ENCODE results near the gene SAMD14.

SAMD14 gene

DNA sequence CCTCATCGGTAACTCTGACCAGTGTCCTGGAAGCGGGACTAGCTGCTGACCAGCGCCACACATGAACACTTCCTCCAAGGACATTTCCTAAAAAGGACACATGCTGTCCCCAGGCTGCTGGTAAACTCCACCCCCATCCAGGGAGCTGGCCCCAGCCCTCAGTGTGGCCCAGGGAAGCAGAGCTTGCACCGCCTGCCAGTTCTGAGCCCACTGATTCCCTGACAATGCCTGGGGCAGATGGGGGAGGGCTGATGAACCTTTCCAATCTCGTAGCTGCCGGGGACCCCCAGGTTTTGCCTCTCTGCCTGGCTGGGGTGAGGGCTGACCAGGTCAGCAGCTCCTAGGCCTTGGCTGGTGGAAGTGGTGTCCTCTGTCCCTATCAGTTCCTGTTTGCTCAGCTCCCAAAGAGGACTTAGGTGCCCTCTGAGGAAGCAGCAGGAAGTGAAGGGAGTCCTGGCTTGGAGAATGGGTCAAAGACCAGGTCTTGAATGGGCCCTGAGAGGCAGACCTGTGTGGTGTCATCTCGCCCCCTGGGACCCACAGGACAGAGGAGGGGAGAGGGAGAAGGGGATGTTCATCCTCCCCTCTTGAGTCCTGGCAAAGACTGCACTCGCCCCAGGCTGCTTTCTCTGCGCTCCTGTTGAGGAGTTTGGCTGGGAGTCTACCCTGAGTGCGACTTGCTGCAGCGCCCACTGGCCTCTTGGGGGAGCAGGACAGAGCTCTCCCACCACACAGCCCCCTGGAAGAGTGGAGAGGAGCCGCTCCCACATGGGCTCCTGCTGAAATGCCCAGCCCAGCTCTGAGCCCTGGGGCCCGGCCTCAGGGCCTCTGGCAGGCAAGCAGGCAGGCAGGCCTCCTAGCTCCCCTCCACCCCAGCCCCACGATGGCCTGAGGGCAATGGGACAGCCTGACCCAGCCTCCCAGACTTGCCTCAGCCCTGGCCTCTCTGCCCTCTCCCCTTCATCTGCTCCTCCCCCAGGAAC, 18.0 kb downstream of the SAMD14 start:
- DNase-seq = no peak

DNA sequence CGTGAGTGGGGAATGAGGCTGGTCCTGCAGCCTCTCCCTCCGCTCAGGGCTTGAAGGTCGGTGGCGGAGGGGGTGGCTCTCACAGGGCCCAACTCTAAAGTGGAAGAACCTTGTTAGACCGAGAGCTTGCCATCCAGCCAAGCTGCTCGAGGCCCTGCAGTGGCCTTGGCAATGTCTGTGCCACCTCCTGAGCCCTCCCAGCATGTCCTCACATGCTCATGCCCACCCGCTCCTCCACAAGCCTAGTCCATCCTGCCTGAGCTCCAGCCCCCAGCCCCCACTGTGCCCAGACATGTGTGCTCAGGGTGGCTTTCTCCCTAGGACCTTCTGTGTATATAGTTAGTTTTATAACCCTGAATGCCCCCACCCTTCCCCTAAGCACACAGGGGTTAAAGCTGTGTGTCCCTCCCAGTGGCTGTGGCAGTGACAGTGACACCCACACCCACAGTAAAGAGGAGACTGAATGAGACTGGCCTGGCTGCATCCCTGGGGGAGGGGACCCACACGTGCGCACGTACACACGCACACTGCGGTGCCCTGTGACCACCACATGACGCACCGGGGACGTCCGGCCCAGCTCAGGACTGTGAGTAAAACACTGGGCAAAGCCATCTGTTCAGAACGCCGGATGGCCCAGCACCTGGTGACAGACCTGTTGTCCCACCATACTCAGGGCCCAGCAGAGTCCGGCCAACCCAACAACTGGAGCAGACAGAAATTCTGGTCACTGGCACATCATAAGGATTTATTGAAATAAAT, 19.2 kb downstream of the SAMD14 start:
- no peak for DNase-seq

DNA sequence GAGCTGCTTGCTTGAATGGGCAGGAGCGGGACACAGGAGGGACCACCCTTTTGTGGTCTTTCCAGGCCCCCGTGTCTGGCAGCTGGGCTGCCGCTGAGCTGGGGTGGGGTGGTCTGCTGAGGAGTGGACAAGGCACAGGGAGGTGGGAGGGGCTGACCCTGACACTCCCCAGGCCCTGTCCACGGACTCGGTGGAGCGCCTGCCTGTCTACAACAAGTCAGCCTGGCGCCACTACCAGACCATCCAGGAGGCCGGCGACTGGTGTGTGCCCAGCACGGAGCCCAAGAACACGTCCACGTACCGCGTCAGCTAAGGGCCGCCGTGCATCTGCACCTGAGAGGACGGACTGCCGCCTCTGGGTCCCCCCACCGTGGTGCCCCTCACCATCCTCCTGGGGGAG, 20.2 kb downstream of the SAMD14 start:
- DNase-seq = no peak

DNA sequence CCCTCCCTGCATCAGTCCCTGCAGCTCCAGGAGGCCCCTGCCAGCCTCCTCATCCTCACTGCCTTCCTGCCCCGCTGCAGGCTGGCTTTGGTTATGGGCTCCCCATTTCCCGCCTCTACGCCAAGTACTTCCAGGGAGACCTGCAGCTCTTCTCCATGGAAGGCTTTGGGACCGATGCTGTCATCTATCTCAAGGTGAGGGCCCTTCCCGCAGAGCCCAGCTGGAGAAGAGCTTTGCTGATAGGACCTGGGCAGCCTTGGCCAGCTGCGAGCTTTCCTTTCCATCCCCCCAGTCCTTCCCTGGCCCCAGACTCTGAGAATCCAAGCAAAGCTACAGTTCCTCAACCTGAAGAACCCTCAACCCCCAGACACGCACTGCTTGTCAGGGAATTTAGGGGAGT, 20.8 kb downstream of the SAMD14 start:
- no peak for DNase-seq

DNA sequence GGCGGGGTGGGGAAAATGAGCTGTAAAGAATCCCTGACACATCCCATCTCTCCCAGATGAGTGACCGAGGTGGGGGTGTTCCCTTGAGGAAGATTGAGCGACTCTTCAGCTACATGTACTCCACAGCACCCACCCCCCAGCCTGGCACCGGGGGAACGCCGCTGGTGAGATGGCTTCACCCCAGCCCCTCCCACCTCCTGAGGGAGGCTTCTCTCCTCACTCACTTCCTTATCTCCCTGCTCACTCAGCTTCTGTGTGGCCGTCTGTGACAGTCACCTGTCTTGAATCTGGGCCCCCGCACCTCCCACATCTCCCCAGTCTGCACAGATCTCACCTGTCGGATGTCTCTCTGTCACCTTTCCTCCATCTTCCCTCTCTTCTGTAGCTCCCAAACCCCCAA, 21.4 kb downstream of the SAMD14 start:
- no peak for DNase-seq

DNA sequence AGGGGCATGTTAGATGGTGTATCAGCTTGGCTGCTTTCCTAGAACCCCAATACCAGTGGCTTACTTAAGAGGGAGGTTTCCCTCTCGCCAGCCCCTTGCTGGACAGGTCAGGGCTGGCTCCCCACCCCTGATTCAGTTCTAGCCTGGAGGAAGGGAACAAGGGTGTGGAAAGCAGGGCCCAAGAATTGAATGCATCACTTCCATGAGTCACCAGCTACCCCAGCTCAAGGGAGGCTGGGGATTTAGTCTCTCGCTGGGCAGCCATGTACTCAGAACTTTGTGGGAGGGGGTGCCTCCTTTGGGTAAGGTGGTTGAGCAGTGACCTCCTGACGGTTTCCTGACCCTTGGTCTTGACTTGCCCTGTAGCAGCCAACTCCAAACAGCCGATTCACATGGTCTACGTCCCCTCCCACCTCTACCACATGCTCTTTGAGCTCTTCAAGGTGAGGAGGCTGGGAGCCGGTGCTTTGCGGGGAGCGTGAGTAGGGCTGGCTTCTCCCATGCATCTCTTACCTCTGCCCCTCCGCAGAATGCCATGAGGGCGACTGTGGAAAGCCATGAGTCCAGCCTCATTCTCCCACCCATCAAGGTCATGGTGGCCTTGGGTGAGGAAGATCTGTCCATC, 22.1 kb downstream of the SAMD14 start:
- no peak for DNase-seq

DNA sequence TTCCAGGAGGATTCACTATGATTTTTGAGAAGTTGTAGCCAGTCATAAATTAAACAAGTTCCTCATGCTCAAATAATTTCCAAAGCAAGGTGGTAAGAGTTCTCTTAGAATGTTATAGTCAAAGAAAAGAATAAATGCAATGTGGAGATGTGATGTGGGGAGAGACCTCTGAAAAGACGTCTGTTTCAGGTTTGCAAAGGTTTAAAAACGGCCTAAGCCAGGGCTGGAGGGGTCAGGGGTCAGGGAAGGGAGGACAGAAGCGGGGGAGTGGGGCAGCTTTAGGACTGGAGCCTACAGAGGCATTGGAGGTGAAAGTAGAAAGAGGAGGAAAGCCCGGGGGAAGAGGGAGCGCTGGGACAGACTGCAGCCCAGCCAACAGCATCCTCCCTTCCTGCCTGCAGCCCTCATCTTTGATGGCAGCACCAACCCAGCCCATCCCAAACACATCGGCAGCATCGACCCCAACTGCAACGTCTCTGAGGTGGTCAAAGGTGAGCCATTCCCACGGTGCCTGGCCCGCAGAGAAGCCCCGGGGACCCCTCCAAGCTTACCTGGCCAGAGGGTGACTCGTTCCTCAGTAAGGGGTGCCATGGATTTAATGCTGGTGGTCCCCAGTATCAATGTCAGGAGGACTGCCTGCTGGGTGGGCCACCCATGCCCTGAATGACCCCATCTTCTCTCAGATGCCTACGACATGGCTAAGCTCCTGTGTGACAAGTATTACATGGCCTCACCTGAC, 23.4 kb downstream of the SAMD14 start:
- no peak for DNase-seq

DNA sequence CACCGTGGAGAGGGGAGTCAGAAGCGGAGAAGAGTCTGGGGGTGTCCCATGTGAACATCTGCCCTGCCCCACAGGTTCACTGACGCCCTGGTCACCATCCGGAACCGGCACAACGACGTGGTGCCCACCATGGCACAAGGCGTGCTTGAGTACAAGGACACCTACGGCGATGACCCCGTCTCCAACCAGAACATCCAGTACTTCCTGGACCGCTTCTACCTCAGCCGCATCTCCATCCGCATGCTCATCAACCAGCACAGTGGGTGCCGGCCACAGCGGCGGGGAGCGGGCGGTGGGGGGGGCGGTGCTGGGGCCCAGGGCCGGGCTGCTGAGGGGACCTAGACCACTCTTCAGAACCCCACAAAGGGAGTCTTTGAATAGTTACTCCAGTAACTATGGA, 24.1 kb downstream of the SAMD14 start:
- DNase-seq = no peak

DNA sequence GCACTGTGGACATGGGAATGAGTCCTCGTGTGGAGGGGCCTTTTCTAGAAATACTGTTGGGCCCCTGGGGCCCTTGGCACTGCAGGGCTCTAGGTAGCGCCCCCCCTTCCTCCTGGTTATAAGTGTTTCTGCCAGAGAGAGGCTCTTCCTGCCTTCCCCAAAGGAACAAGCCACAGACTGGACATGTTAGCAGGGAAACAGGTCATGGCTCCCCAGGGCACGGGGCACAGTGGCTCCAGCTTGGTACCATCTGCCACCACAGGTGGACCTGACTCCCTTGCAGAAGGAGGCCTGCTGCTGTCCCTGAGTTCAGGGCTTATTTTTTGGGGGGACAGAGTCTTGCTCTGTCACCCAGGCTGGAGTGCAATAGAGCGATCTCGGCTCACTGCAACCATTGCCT, 26.0 kb downstream of the SAMD14 start:
- no peak for DNase-seq

DNA sequence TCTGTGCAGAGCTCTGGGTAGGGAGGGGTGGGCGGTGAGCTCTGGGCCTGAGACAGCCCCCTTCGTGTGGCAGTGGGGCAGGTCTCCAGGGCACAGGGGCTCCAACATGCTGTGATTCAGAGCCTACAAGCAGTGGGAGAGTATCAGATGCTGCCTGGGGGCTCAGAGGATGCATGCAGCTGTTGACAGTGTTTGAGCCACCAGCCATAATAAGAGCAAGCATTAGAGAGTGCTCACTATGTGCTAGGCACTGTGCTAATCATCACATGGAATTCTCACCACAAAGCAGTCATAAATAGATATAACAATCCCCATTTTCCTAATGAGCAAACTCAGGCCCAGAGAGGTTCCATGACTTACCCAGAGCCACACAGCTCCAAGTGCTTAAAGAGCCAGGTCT, 26.7 kb downstream of the SAMD14 start:
- DNase-seq = no peak

DNA sequence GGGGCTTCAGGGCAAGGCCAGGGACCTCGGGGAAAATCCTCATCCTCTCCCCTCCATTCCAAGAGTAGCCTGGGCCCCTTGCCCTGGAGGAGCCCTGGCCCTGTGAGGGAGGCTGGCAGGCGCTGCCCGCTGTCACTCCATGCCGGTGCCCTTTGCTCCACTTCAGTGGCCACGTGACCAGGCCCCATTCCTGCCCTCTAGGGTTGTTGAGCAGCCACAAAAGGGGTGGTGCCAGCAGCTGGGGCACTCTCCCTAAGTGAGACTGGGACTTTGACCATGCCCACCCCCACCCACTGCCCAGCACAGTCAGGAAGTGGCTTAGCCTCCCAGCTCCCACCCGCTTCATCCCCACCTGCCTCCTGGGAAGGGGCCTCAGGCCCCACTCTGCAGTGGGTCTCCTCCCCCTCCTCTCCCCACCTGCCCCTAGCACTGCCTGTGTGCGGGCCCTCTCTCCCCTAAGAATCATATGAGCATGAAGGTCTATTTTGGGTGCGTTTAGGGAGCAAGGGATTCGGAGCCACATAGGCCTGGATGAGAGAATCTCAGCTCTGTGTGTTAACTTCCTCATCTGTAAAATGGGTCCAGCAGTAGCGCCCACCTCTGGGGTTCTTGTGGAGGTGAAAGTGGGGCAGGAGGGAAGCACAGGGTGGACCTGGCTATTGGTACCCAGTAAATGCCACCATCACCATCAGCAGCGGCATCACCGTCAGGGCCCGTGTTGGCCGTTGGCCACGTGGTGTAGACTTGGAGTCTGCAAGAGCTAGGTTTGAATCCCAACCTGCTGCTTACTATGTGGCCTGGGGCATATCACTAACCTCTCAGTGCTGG, 27.6 kb downstream of the SAMD14 start:
- DNase-seq = no peak

DNA sequence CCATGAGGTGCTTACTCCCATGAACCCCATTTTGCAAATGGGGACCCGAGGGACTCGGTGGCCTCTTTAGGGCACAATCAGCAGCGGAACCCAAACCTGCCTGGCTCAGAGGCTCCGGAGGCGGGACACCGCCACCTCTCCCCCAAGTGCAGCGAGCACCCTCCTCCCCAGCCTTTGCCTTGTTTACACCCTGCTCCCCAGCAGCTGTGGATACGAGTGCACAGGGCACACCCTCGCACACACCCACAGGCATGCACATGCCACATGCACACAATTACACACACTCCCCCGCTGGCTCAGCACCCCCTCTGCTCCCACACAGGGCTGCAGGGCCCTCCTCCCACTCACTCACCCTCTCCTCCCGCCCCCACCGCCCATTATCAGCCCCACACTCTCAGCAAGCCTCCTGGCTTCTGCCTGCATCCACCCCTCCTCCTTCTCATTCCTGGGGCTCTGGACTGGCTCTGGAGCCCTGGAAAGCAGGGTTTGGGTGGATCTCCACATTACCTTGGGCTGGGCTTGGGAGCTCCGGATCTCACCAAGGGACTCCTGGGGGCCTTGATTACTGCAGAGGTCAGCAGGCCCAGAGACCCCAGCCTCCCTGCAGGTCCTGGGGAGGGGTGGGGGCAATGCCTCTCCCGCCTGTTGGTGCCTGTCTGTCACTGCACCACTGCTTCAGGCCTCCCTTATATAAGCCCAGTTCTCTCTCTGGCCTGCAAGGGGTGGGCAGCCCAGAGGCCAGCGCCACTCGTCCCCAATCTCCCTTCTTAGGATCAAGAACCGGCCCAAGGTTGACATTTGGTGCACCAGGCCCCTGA, 28.4 kb downstream of the SAMD14 start:
- no peak for DNase-seq

DNA sequence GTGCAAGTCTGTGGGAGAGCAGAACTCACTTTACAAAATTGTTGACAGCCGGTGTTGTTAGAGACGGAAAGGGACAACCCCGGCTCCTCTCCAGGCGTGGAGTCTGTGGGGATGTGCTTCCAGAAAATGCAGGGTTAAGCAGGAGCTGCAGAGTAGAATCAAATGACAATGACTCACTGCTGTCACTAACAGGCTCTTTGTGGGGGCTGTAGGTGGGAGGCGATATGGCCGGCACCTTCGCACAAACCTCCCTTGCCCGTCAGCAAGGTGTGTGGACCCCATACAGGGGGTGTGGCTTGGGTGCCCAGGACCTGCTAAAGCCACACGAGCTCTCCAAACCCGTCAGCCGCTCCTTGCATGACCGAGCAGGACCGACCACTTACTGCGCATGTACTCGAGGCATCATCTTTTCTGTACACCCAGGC, 29.0 kb downstream of the SAMD14 start:
- no peak for DNase-seq

DNA sequence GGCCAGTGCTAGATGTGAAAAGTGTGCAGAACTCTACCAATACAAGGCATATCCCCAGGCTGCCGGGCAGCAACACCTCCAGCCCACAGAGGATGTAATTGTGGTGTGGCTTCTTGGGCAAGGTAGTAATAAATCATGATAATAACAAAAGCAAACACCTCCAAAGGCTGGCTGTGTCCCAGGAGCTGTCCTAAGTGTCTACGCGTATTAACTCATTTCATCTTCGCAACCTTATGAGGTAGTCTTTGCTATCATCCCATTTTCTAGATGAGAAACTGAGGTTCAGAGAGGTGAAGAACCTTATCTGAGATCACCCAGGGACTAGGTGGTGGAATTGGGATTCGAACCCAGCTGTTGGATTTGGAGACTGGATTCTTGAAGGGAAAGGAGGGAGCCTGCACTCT, 29.5 kb downstream of the SAMD14 start:
- DNase-seq = no peak

DNA sequence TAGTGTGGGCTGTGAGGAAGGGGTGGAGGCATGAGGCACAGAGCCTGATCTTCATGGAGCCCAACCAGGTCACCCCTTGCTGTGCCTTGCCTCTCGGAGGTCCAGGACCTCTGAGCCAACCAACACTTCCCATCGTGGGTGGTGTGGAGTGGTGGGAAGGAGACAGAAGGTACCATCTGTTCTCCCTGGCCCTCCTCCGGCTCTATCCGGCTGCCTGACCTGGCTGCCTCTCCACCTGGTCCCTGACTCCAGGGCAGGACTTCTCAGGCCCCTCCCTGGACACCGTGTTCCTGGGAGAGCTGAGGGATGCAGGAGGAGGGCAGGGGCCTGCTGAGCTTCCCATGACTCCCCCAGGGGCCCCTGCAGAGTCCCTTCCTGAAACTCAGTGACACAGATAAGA, 31.0 kb downstream of the SAMD14 start:
- DNase-seq = no peak

DNA sequence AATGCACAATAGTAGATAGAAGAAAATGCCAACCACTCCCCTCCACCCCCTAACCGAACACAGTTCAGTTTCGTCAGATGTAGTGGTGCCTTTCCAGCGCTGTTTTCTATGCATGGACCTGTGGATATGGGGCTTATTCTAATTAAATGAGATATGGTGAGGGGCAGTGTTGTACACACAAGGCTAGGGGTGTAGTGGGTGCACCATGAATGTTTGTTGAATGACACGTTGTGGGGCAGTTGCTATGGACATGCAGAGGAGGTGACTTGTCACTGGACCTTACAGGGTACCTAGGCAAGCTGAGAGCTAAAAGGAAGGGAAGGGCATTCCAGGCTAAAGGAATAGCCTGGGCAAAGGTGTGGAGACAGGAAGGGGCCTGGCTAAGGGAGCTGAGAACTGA, 31.4 kb downstream of the SAMD14 start:
- no peak for DNase-seq

DNA sequence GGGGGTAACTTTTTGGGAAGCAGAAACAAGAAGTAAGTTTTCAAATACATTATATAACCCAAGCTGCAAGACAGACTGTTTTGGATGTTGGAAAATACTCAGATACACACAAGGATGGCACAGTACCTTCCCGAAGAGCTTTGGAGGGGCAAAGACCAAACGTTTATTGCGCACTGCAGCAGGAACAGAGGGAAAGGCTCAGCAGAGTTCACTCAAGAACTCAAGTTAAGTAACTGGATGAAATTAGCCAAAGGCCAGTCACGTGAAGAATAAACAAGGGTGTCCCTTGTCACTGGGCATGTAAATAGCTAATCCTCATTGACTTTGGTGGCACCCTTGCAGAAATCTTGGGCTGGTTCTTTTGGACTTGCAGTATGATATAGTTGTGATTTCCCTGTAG, 32.0 kb downstream of the SAMD14 start:
- DNase-seq = no peak

DNA sequence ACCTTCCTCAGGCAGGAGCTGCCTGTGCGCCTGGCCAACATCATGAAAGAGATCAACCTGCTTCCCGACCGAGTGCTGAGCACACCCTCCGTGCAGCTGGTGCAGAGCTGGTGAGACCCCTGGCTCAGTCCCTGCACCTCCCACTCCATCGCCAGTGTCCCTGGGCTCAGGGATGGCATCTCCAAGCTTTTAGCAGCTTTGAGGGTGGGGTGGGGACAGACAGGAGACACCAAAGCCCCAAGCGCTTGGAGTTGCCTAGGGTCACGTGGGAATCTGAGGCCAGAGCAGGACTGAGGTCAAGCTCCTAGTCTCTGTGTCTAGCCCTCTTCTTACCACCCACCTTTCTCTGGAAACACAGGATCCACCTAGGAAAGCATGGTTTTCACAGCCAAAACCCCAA, 32.5 kb downstream of the SAMD14 start:
- no peak for DNase-seq

DNA sequence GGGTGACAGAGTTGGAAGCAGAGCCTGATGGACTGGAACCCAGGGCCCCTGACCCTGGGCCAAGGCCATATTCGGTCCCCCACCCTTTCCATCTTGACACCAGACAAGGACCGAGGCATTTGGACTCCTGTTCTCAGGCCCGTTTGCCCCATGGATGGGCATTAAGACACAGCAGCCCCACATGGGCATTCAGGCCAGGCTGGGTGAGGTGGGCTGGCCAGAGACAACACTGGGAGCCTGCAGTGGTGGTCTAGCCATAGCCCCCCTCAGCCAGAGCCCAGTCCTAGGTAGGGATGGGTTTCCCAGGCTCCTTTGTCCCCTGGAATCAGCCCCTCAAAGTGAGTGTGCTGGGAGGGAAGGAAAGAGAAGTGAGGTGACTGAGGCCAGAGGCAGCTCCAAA, 33.2 kb downstream of the SAMD14 start:
- no peak for DNase-seq

DNA sequence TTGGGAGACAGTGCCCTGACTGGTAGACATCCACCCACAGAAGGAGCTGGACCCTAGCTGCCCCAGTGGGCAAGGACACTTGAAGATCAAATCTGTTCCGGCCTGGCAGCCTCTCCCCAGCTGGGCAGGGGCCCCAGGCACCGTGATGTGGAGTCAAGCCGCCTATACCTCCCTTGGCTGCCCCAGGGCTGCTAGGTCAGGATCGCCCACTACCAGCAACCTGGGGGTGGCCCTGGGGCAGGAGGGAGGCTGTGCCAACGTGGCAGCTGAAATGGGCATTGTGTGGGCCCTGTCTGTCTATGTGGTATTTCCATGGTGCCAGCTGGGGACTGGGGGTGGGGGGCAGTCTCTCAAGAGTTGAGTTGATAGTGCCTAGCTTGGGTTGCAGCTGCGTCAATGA, 33.9 kb downstream of the SAMD14 start:
- DNase-seq = no peak

DNA sequence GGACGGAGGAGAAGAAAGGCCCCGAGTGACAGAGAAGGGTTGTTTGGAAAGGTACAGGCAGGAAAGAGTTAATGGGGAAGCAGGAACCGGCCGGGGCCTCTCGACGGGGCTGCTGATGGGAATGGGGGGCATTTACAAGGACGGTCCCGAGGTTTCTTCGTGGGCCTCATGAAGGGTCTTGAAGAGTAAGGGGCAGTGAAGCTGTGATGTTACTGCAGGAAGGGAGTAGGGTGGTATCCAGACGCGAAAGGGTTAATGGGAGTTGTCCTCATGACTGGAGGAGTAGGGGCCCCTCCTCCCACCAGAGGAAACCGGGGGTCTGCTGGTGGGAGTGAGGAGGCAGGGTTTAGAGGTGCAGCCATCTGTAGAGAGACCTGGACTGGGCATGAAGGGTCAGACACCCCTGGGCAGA, 34.3 kb downstream of the SAMD14 start:
- no peak for DNase-seq
